22Rv1 (cell line): ENCODE results near the gene TMEM86B.
"Not testable (repeated sequence)": the region's sequence is repeated elsewhere in the genome, so short reads cannot be mapped to it uniquely, and the experiment has no call there.

Source experiments
- H3K27ac ChIP-seq: fragments of 450-650 bp; 2 replicates; pipeline ENCODE4 v1.5.1; 2017
- ZFX ChIP-seq: fragments of 450-650 bp; IDR thresholded peaks from 2 replicates; pipeline ENCODE4 v1.6.1; 2017; ENCODE audit warnings: antibody characterized with exemption, borderline replicate concordance
- TF ChIP-seq, protein P1 (sequence below): fragments of 450-650 bp; IDR thresholded peaks from 2 replicates; pipeline ENCODE4 v1.5.1; 2017; ENCODE audit warnings: mild to moderate bottlenecking

TMEM86B gene

DNA sequence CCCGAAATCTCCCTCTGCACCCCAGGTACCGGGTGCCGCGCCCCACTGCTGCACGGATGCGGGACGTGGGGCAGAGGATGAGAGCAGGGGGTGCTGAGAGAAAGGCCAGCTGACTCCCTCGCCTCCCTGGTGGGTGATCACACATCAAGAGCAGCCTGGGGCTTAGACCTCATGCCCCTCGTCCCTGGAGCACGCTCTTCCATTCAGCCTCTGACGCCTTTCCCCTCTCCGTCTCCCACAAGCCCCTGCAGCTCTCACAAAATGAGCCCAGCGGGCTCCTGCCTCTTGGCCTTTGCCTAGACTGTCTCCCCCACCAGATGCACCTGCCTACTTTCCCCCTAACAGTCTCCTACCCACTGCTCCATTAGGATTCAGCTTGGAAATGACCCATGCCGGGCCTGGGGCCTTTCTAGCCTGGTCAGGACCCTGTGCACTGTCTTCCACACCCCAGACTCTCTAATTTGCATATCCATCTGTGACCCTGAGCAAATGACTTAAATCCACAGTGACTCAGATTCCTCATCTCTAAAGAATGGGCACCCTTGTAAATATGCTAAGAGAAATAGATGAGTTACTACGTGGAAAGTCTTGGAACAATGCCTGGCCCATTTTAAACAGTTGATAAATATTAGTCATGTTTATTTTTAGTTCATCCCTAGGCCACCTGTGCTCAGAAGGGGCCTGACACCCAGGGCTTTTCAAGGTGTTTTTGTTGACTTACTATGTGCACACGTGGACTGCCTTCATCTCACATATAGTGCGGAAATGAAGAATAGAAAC lies 18.7 kb downstream of the TMEM86B start:
- H3K27ac ChIP-seq, result peak overlapping the region; percentile 71
- no peak for TF ChIP-seq ZFX
- TF ChIP-seq, protein P1, sequence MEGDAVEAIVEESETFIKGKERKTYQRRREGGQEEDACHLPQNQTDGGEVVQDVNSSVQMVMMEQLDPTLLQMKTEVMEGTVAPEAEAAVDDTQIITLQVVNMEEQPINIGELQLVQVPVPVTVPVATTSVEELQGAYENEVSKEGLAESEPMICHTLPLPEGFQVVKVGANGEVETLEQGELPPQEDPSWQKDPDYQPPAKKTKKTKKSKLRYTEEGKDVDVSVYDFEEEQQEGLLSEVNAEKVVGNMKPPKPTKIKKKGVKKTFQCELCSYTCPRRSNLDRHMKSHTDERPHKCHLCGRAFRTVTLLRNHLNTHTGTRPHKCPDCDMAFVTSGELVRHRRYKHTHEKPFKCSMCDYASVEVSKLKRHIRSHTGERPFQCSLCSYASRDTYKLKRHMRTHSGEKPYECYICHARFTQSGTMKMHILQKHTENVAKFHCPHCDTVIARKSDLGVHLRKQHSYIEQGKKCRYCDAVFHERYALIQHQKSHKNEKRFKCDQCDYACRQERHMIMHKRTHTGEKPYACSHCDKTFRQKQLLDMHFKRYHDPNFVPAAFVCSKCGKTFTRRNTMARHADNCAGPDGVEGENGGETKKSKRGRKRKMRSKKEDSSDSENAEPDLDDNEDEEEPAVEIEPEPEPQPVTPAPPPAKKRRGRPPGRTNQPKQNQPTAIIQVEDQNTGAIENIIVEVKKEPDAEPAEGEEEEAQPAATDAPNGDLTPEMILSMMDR, result no peak

DNA sequence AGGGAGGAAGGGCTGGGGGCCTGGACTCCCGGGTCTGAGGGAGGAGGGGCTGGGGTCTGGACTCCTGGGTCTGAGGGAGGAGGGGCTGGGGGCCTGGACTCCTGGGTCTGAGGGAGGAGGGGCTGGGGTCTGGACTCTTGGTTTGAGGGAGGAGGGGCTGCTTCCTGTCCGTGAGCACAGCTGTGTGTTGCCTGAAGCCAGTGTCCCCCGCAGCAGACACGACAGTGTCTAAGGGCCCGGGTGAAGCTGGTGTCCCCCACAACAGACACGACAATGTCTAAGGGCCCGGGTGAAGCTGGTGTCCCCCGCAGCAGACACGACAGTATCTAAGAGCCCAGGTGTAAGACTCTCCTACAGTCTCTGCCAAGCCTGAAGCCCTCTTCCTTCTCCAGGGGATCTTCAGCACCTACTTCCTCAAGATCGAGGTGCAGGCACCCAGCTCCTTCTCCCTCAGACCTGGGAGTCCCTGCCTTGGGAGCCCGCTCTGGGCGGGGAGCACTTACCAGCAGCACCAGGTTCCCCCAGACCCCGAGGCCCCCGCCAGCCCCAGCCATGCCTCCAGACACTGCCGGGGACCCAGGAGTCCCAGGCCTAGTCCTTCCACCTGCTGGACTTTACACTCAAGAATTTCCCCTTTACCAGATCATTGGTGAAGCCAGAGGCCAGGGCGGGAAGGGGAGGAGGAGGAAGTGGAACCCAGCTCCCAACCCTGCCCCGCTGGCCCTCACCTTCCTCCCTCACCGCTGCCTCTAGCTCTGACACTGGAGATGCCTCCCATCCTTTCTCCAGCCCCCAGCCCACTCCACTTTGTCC lies 19.5 kb downstream of the TMEM86B start, which contains the start of gene PTPRH:
Gene PTPRH (minus strand): TSS at position 622 of the 813 bp plus-strand sequence. CDS start 68 bp downstream, at position 554.
- peak within 1 kb of the TSS; percentile 71 for H3K27ac ChIP-seq
- TF ChIP-seq, protein P1, result no peak
- TF ChIP-seq ZFX, result no peak

DNA sequence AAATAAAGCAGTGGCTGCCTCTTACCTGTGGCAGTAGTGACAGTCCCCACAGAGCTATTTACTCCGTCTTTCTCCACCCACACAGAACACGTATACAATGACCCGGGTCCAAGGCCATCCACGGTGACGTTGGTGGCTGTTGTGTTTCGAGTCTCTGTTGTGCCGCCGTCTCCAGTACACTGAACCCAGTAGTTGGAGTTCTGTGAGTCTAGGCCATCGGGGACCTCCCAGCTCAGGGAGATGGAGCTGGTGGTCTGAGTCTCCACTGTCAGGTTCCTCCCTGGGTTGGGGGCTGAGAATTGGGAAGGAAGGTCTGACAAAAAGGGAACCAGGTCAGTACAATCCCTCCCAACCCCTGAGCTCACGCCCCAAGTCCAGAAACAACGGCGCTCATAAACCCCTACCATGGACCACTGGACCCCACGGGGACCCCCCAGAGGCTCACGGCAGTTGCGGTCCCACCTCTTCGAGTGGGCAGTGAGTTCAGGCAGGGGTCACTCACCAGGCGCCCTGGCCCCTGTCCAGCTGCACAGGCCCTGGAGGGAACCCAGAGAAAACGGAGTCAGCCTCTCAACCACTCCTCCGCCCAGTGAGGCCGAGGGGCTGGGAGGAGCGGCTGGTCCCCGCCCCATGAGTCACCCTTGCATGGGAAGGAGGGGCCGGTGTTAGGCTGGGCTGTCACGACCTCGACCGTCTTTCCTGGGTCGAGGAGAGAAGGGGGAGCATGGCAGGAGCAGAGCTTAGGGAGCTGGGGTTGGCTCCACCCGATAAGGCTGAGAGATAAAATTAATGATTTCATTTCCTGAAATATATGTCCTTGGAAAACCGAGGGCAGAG lies 21.7 kb downstream of the TMEM86B start:
- no peak overlapping the region for H3K27ac ChIP-seq
- no peak for TF ChIP-seq ZFX
- TF ChIP-seq, protein P1, result no peak

DNA sequence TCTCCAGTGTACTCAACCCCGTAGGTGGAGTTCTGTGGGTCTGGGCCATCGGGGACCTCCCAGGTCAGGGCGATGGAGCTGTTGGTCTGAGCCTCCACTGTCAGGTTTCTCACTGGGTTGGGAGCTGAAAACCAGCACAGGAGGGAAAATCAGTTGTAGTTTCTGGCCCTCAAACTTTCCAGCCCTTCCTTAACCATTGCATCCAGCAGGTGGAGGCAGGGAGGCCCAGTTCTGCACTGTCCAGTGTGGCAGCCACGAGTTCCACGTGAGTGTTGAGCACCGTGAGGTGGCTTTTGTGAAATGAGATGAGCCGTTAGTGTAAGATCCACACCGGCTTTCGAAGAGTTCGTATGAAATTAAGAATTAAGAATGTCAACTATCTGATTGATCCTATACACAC lies 26.4 kb downstream of the TMEM86B start:
- H3K27ac ChIP-seq, result not testable (repeated sequence)
- TF ChIP-seq, protein P1, result peak; percentile 35

DNA sequence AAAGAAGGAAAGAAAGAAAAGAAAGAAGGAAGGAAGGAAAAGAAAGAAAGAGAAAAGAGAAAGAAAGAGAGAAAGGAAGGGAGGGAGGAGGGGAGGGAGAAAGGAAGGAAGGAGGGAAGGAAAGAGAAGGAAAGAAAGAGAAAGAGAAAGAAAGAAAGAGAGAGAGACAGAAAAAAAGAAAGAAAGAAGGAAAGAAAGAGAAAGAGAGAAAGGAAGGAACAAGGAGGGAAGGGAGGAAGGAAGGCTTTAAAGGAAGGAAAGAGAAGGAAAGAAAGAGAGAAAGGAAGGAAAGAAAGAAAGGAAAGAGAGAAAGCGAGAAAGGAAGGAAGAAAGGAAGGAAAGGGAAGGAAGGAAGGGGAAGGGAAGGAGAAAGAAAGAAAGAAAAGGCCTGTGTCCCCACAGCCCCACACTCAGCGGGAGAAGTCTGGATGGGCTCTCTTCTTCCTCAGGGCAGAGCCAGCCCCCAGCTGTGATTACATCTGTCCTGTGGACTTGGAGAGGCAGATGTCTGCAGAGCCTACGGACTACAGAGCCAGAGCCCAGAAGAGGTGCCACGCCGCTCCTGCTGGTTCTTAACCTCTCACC lies 28.9 kb downstream of the TMEM86B start:
- no peak overlapping the region for H3K27ac ChIP-seq
- TF ChIP-seq, protein P1, result no peak

DNA sequence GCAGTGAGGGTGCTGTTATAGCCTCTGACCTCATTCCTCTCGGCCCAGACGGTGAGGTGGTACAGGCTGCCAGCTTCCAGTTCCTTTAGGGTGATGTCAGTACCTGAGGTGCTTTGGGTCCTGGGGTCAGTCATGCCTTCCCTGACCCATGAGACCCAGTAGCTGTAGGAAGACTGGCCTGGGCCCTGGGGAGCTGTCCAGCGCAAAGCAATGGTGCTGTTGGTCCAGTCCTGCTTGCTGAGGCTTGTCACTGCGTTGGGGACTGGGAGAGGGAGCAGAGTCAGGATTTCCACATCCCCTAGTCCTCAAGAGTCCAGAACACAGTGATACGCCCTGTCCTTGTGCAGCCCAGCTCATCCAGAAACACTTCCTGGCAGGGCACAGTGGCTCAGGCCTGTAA lies 29.9 kb downstream of the TMEM86B start:
- no peak for TF ChIP-seq ZFX
- TF ChIP-seq, protein P1, result no peak
- no peak overlapping the region for H3K27ac ChIP-seq
